ENCODE results near the gene MTRFR. TPM values are rescaled to one million over a fixed set of nuclear protein-coding genes. Genes with fewer than 3 reads are reported as not detected.

MTRFR gene
- total RNA-seq, 2 experiments from 2014 or later: 30.1 to 32.8 TPM

GRCh38 chr12:123233505-123234308, 471 bp downstream of the MTRFR start:
- Histone ChIP-seq H2AFZ (ENCODE audit: low read length) (peak overlapping the region; percentile 74; the same call in 1 of the 2 replicates), H4K20me1 (ENCODE audit: insufficient read depth, low read length) (no peaks in the 10 kb centered on the region), H3K4me3 (ENCODE audit: low read depth, low read length, poor library complexity, severe bottlenecking) (peak overlapping the region; percentile 94), H3K4me2 (ENCODE audit: low read length) (peak overlapping the region; percentile 84), H3K9me3 (ENCODE audit: low read length) (0 out of 2 replicates have a peak, but pooled peaks cover 6% of the 10 kb centered on the region), H3K4me1 (ENCODE audit: insufficient read depth, low read length, poor library complexity, severe bottlenecking) (peaks cover 54% of the 10 kb centered on the region), H3K79me2 (ENCODE audit: insufficient read depth, low read depth, low read length) (peaks cover 89% of the 10 kb centered on the region), H3K36me3 (ENCODE audit: insufficient read depth, low read length) (peaks cover 57% of the 10 kb centered on the region), H3K9me2 (ENCODE audit: insufficient read depth, low read length) (no peaks in the 10 kb centered on the region), H3K27ac (ENCODE audit: low read depth, low read length, poor library complexity, severe bottlenecking) (peak overlapping the region; percentile 70)
- intact Hi-C loops (cut with micrococcal nuclease; ENCODE audit: unreplicated experiment): loop anchor here (1.0 to 10.0 kb wide), 3 partner anchors 38 to 349 kb away; partner anchors contain the start of genes CDK2AP1 and OGFOD2
- DNase-seq (ENCODE audit: low spot score): peak; percentile 24
- no TSS peak for BruUV-seq (replicated peaks)
- ChIA-PET CTCF (ENCODE audit: unreplicated experiment) (no interaction called here), POLR2A (interaction anchor here (0.6 to 2.9 kb wide), 24 partner anchors 9 to 1008 kb away, joined by 3 to 17 read pairs (median 4); partner anchors contain the start of genes DIABLO, OGFOD2 and SBNO1)
- TF ChIP-seq EZH2phosphoT487 (IDR thresholded peaks at IDR 0.05; ENCODE audit: borderline replicate concordance, low read depth, low read length) (no peak), CTCF (conservative IDR thresholded peaks at IDR 0.05; ENCODE audit: low read length) (no peak)

DNA sequence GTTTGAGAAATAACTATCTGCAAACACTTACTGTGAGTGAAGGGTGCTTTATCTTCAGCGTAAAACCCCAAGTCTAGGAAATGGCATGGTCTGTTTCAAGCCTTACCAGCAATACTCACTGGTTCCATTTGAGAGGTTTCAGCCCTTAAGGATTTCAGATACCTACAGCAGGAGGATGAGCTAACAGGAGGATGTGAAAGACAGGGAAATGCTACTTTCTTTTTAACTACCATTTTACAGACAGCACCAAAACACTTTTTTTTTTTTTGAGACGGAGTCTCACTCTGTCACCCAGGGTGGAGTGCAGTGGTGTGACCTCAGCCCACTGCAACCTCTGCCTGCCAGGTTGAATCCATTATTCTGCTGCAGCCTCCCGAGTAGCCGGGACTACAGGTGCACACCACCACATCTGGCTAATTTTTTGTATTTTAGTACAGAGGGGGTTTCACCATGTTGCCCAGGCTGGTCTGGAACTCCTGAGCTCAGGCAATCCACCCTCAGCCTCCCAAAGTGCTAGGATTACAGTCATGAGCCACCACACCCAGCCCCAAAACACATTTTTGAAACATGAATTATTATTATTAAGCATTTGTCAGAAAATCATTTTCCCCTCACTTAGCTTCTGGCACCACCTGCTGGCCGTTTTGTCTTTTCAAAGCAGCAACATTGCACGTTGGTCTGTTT, 4.6 kb downstream of the MTRFR start:
- H3K36me3 ChIP-seq (ENCODE audit: insufficient read depth, low read length): peaks cover 66% of the 10 kb centered on the region
- TSS peak; percentile 7 for BruUV-seq (replicated peaks)
- H3K9me3 ChIP-seq (ENCODE audit: low read length): 0 out of 2 replicates have a peak, but pooled peaks cover 6% of the 10 kb centered on the region
- no peak overlapping the region for H3K4me3 ChIP-seq (ENCODE audit: low read depth, low read length, poor library complexity, severe bottlenecking)
- peaks cover 57% of the 10 kb centered on the region for H3K79me2 ChIP-seq (ENCODE audit: insufficient read depth, low read depth, low read length)
- peaks cover 27% of the 10 kb centered on the region for H3K4me1 ChIP-seq (ENCODE audit: insufficient read depth, low read length, poor library complexity, severe bottlenecking)
- TF ChIP-seq EZH2phosphoT487 (IDR thresholded peaks at IDR 0.05; ENCODE audit: borderline replicate concordance, low read depth, low read length) (no peak), CTCF (conservative IDR thresholded peaks at IDR 0.05; ENCODE audit: low read length) (peak; percentile 90)
- H3K9me2 ChIP-seq (ENCODE audit: insufficient read depth, low read length): no peaks in the 10 kb centered on the region
- ChIA-PET CTCF (ENCODE audit: unreplicated experiment) (no interaction called here), POLR2A (interaction anchor here (0.6 to 1.2 kb wide), 4 partner anchors 10 to 295 kb away, joined by 3 to 7 read pairs (median 4); no protein-coding TSS in a partner anchor)
- H3K4me2 ChIP-seq (ENCODE audit: low read length): peak overlapping the region; percentile 48
- peak overlapping the region; percentile 60 for H3K27ac ChIP-seq (ENCODE audit: low read depth, low read length, poor library complexity, severe bottlenecking)
- H4K20me1 ChIP-seq (ENCODE audit: insufficient read depth, low read length): no peaks in the 10 kb centered on the region
- intact Hi-C loops (cut with micrococcal nuclease; ENCODE audit: unreplicated experiment): loop anchor here (1.0 to 10.0 kb wide), 3 partner anchors 194 to 353 kb away; no protein-coding TSS in a partner anchor
- DNase-seq (ENCODE audit: low spot score): peak; percentile 71
- H2AFZ ChIP-seq (ENCODE audit: low read length): no peak overlapping the region
